NCI-H526 treated with DMSO at 0.1 percent for 48 hours (cell line): ENCODE measurements around the gene CFL1.
"Not testable (repeated sequence)": the region's sequence is repeated elsewhere in the genome, so short reads cannot be mapped to it uniquely, and the experiment has no call there.

Source experiments
- DNase-seq: peaks from one replicate; lab custom pipeline; 2025; lab: John Stamatoyannopoulos, UW

CFL1 gene

GRCh38 chr11:65832231-65832630 lies 25.7 kb downstream of the CFL1 start:
- DNase-seq = not testable (repeated sequence)

DNA sequence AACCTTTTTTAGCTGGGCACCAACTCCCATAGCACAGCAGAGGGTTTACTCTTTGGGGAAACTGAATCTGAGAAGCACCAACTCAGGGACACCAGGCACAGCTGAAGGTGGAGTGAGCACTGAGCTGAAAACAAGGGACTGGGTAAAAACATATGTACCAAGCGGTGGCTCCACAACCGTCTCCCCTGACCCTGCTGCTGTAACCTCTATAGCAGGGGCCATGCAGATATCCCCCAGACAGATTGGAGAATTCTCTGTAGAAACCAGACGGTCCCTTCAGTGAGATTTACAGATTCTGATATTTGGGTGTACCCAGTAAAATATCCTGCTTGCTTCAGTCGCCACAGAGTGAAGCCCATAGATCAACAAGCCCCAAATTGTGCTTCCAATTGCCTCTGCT lies 28.5 kb downstream of the CFL1 start:
- DNase-seq = no peak

GRCh38 chr11:65826984-65827735 lies 30.8 kb downstream of the CFL1 start:
- DNase-seq = no peak

DNA sequence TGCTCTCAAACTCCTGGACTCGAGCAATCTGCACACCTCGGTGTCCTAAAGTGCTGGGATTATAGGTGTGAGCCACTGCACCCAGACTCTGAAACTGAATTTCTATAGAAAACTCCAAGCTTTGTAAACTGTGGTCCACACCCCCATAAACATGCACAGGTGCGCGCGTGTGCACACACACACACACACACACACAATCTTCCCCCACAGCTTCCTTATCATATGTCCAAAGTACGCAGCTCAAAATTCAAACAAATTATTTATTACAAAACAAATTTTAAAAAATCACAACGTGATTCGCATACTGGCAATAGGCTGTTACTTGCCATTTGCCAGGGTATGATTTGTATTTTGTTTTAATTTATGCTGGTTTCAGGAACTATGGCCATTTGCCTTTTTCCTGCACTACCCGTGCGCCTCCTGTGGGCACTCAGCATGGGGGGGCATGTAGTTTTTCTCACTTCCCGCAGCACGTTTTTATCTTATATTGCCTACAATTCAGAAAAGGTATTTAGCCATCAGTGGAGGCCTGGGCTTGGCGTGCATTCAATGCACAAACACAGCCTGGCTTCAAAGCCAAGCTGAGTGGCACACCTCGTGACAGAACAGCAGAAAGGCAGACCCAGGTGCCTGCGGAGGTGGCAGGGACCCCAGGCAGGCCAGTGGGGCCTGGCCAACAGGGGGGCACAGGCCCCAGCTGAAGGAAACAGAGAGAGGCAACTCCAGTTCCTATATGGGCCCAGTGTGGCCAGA lies 35.0 kb downstream of the CFL1 start:
- no peak for DNase-seq

- DNase-seq = no peak
Measured at GRCh38 chr11:65821107-65821506, 36.9 kb downstream of the CFL1 start.

GRCh38 chr11:65817835-65818680 lies 39.9 kb downstream of the CFL1 start:
- peak; percentile 69 for DNase-seq

- no peak for DNase-seq
Measured at GRCh38 chr11:65817312-65817834, 40.6 kb downstream of the CFL1 start.

- DNase-seq = no peak
Measured at GRCh38 chr11:65816696-65817095, 41.3 kb downstream of the CFL1 start.

- no peak for DNase-seq
Measured at GRCh38 chr11:65814986-65815565, 42.9 kb downstream of the CFL1 start.

GRCh38 chr11:65814131-65814985 lies 43.6 kb downstream of the CFL1 start:
- DNase-seq = no peak

GRCh38 chr11:65811764-65812475 lies 46.1 kb downstream of the CFL1 start:
- DNase-seq = no peak

GRCh38 chr11:65810046-65810868 lies 47.7 kb downstream of the CFL1 start:
- no peak for DNase-seq

- DNase-seq = no peak
Measured at GRCh38 chr11:65809496-65809895, 48.5 kb downstream of the CFL1 start.

- no peak for DNase-seq
Measured at GRCh38 chr11:65808744-65809341, 49.1 kb downstream of the CFL1 start.

GRCh38 chr11:65806979-65807378 lies 51.0 kb downstream of the CFL1 start:
- no peak for DNase-seq
